Measurements from ENCODE around the gene SMC1A. TPM values are rescaled to one million over a fixed set of nuclear protein-coding genes. Genes with fewer than 3 reads are reported as not detected.

SMC1A gene
- total and polyA plus RNA-seq, 11 donors, result 13.6 to 64.6 (median 33.7) TPM

DNA sequence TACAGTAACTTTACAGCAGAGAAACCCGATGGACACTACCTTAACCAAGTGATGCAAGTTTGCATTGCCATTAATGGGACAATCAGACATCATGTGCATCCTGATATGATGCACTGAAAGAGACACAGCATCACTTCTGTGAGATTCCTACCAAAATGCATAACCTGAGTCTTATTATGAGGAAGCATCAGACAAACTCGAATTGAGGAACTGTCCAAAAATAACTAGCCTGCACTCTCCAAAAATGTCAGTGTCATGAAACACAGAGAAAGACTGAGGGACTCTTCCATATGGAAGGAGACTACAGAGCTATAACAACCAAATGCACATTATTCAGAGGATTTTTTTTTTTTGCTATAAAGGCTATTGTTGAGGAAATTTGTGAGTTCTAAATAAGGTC lies 74.5 kb downstream of the SMC1A start:
- Histone ChIP-seq H3K4me3 (no peak overlapping the region), H3K27ac (no peak overlapping the region), H3K4me1 (no peaks in the 10 kb centered on the region), H3K9me3 (peaks cover 0 to 14% (median 0%) of the 10 kb centered on the region in 12 donors), H3K36me3 (no peaks in the 10 kb centered on the region), H3K27me3 (peaks cover 0 to 14% (median 0%) of the 10 kb centered on the region in 9 donors)
- DNase-seq (no peak), ATAC-seq (no peak)
- TF ChIP-seq, protein P1, sequence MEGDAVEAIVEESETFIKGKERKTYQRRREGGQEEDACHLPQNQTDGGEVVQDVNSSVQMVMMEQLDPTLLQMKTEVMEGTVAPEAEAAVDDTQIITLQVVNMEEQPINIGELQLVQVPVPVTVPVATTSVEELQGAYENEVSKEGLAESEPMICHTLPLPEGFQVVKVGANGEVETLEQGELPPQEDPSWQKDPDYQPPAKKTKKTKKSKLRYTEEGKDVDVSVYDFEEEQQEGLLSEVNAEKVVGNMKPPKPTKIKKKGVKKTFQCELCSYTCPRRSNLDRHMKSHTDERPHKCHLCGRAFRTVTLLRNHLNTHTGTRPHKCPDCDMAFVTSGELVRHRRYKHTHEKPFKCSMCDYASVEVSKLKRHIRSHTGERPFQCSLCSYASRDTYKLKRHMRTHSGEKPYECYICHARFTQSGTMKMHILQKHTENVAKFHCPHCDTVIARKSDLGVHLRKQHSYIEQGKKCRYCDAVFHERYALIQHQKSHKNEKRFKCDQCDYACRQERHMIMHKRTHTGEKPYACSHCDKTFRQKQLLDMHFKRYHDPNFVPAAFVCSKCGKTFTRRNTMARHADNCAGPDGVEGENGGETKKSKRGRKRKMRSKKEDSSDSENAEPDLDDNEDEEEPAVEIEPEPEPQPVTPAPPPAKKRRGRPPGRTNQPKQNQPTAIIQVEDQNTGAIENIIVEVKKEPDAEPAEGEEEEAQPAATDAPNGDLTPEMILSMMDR (IDR thresholded peaks at IDR 0.05), result no peak
- 35 to 55% (median 47%) methylated on average over 2 of the region's 2 CpGs for WGBS, 4 donors
- intact Hi-C loops (cut with DNase I), result no loop called here

DNA sequence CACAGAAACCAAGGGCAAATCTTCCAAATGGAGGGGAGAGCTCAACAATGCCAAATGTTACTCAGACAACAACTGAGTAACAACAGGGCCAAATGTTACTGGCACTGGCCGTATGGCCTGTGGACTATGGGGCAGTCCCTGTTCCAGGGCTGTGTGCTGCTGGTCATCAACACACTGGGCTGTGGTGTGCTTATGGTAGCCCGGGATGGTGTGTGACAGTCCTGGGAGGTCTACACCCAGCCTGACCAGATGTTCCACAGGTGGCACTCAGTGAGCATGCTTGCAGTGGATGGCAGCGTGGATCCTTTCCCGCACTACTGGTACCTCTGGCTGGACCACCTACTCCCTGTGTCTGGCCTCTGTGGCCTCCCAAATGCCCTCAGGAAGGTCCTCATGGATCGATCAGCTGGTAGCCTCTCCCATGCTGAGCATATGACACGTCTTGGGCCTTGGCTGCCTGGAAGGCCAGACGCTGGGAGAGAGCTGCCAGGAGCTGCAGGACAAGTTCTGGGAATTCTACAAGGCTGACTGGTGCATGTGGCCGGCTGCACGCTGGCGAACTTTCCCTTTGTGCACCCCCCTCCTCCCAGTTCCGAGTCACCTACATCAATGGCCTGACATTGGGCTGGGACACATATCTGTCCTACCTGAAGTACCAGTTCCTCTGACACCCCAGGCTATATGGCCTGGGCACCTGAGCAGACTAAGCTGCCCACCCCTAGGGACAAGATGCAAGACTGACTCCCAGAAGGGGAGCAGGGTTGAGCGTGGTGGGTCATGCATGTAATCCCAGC lies 81.4 kb downstream of the SMC1A start:
- TF ChIP-seq POLR2A (IDR thresholded peaks at IDR 0.05), result no peak
- Histone ChIP-seq H3K9me3 (no peaks in the 10 kb centered on the region), H3K27me3 (peaks cover 0 to 8% (median 0%) of the 10 kb centered on the region in 9 donors), H3K27ac (no peak overlapping the region), H3K36me3 (no peaks in the 10 kb centered on the region), H3K4me1 (no peaks in the 10 kb centered on the region), H3K4me3 (no peak overlapping the region)
- WGBS, 4 donors, result 72 to 84% (median 79%) methylated on average over 11 to 12 of the region's 12 CpGs
- ATAC-seq, result no peak
- intact Hi-C loops (cut with DNase I), result no loop called here
- no peak for DNase-seq

DNA sequence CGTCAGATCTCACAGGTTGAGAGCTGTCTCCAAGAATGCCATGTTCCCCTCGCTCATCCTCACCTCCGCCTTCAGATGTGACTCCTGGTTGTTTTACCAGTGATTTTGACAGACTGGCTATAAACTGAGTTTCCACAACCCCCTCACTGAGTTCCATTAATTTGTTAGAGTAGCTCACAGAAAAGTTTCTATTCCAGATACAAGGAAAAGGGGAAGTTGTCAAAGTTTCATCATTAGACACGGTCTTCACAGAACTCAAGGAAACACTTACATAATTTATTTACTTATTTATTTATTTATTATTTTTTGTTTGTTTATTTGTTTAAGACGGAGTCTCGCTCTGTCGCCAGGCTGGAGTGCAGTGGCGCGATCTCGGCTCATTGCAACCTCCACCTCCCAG lies 85.4 kb downstream of the SMC1A start:
- intact Hi-C loops (cut with DNase I), result no loop called here
- no peak for ATAC-seq
- Histone ChIP-seq H3K27ac (no peak overlapping the region), H3K9me3 (no peaks in the 10 kb centered on the region), H3K4me1 (no peaks in the 10 kb centered on the region), H3K27me3 (peaks cover 0 to 35% (median 0%) of the 10 kb centered on the region in 9 donors), H3K36me3 (no peaks in the 10 kb centered on the region), H3K4me3 (no peak overlapping the region)
- no peak for DNase-seq
- TF ChIP-seq, protein P1 (IDR thresholded peaks at IDR 0.05), result no peak
- no peak for TF ChIP-seq POLR2A (IDR thresholded peaks at IDR 0.05)
- WGBS, 4 donors, result 84 to 90% (median 90%) methylated on average over 10 of the region's 10 CpGs

DNA sequence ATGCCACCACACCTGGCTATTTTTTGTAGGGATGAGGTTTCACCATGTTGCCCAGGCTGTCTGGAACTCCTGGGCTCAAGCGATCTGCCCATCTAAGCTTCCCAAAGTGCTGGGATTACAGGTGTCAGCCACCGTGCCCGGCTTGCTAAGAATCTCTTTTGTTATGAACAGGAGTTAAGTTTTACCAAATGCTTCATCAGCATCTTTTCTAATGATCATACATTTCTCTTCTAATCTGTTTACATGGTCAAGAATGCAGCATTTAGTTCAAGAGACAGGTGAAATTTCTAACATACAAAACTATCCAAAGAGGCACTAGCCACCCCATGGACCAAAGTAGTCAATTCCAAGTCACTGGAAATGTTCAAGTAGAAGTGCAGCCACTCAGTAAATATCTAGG lies 88.6 kb downstream of the SMC1A start:
- no peaks in the 10 kb centered on the region for H3K36me3 ChIP-seq
- TF ChIP-seq, protein P1 (IDR thresholded peaks at IDR 0.05), result no peak
- no peak for TF ChIP-seq POLR2A (IDR thresholded peaks at IDR 0.05)
- DNase-seq (no peak), ATAC-seq (no peak)
- no peak overlapping the region for H3K4me3 ChIP-seq
- 79 to 83% (median 83%) methylated on average over 3 of the region's 3 CpGs for WGBS, 4 donors
- peaks cover 0 to 61% (median 0%) of the 10 kb centered on the region in 9 donors for H3K27me3 ChIP-seq
- intact Hi-C loops (cut with DNase I), result no loop called here
- no peak overlapping the region for H3K27ac ChIP-seq
- no peaks in the 10 kb centered on the region for H3K4me1 ChIP-seq
- no peaks in the 10 kb centered on the region for H3K9me3 ChIP-seq

Measured in heart left ventricle (tissue), 16 donors.